NCI-H2196 treated with DMSO at 0.1 percent for 48 hours (cell line): ENCODE data around the gene RELB.

Experiments used
- DNase-seq: peaks from one replicate; lab custom pipeline; 2025; ENCODE audit not compliant: unreplicated experiment; lab: John Stamatoyannopoulos, UW

Gene RELB

GRCh38 chr19:45057444-45057843 is 56.2 kb downstream of the RELB start:
- no peak for DNase-seq

GRCh38 chr19:45058622-45059159 is 57.4 kb downstream of the RELB start:
- no peak for DNase-seq

GRCh38 chr19:45059258-45059965 is 58.1 kb downstream of the RELB start:
- peak; percentile 57 for DNase-seq

- DNase-seq, result no peak
Measured at GRCh38 chr19:45061965-45062364, 60.7 kb downstream of the RELB start.

GRCh38 chr19:45063851-45064801 is 62.9 kb downstream of the RELB start:
- no peak for DNase-seq

GRCh38 chr19:45066921-45067661 is 65.8 kb downstream of the RELB start:
- DNase-seq, result no peak

GRCh38 chr19:45068041-45068440 is 66.8 kb downstream of the RELB start:
- no peak for DNase-seq

GRCh38 chr19:45069056-45069455 is 67.8 kb downstream of the RELB start:
- DNase-seq, result peak; percentile 52

GRCh38 chr19:45070214-45070613 is 69.0 kb downstream of the RELB start:
- DNase-seq, result no peak

GRCh38 chr19:45070861-45071544 is 69.7 kb downstream of the RELB start:
- no peak for DNase-seq

- DNase-seq, result no peak
Measured at GRCh38 chr19:45071545-45071938, 70.3 kb downstream of the RELB start.

- no peak for DNase-seq
Measured at GRCh38 chr19:45071969-45072790, 70.9 kb downstream of the RELB start.

GRCh38 chr19:45074744-45075300 is 73.6 kb downstream of the RELB start:
- no peak for DNase-seq

GRCh38 chr19:45075301-45076028 is 74.2 kb downstream of the RELB start:
- peak; percentile 81 for DNase-seq

- DNase-seq, result peak; percentile 72
Measured at GRCh38 chr19:45076029-45076850, 75.0 kb downstream of the RELB start, which contains the start of gene ZNF296. Gene ZNF296, minus strand, starts transcription at chr19:45076478. Its CDS starts 105 bp downstream, at chr19:45076373.

- no peak for DNase-seq
Measured at GRCh38 chr19:45076851-45077730, 75.8 kb downstream of the RELB start.
